Measurements from ENCODE around the gene BSDC1.

Gene BSDC1

GRCh38 chr1:32390904-32391870 lies 3.1 kb downstream of the BSDC1 start:
- Histone ChIP-seq H3K79me2 (ENCODE audit: insufficient read depth, low read length) (peaks cover 7% of the 10 kb centered on the region), H3K27me3 (ENCODE audit: insufficient read depth, low read length) (no peaks in the 10 kb centered on the region), H3K4me1 (ENCODE audit: insufficient read depth, low read length, severe bottlenecking) (peaks cover 18% of the 10 kb centered on the region), H3K9ac (ENCODE audit: low read length) (no peak overlapping the region), H3K4me2 (ENCODE audit: low read length) (no peak overlapping the region), H3K4me3 (ENCODE audit: low read depth, low read length, poor library complexity, severe bottlenecking) (no peak overlapping the region), H3K9me3 (ENCODE audit: low read length) (no peaks in the 10 kb centered on the region), H2AFZ (ENCODE audit: low read length) (no peak overlapping the region), H3K9me2 (ENCODE audit: low read depth, low read length) (no peaks in the 10 kb centered on the region), H3K27ac (ENCODE audit: low read depth, low read length, poor library complexity, severe bottlenecking) (no peak overlapping the region), H4K20me1 (ENCODE audit: insufficient read depth, low read length) (no peaks in the 10 kb centered on the region), H3F3A (ENCODE audit: insufficient read depth, low read length) (no peaks in the 10 kb centered on the region), H3K36me3 (ENCODE audit: insufficient read depth, low read length) (peaks cover 36% of the 10 kb centered on the region)
- no peak for TF ChIP-seq EZH2 (IDR thresholded peaks at IDR 0.05; ENCODE audit: borderline replicate concordance, low read length)
- TF ChIP-seq, protein P1, sequence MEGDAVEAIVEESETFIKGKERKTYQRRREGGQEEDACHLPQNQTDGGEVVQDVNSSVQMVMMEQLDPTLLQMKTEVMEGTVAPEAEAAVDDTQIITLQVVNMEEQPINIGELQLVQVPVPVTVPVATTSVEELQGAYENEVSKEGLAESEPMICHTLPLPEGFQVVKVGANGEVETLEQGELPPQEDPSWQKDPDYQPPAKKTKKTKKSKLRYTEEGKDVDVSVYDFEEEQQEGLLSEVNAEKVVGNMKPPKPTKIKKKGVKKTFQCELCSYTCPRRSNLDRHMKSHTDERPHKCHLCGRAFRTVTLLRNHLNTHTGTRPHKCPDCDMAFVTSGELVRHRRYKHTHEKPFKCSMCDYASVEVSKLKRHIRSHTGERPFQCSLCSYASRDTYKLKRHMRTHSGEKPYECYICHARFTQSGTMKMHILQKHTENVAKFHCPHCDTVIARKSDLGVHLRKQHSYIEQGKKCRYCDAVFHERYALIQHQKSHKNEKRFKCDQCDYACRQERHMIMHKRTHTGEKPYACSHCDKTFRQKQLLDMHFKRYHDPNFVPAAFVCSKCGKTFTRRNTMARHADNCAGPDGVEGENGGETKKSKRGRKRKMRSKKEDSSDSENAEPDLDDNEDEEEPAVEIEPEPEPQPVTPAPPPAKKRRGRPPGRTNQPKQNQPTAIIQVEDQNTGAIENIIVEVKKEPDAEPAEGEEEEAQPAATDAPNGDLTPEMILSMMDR (IDR thresholded peaks at IDR 0.05; ENCODE audit: low read length) = no peak

DNA sequence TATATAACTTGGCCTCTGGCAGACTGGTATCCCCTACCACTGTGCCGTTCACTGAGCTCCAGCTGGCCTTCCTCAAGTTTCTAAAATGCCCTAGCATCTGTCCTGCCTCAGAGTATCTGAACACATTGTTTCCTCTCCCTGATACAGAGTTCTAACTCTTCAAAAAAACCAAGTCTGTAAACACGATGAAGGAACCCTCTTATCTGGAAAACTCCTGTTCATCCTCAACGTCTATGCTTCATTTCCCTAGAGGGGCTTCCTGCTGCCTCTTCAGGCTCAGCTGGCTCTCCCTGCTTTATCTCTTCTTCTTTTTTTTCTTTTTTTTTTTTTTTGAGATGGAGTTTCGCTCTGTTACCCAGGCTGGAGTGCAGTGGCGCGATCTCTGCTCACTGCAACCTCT lies 5.6 kb downstream of the BSDC1 start:
- Histone ChIP-seq H3K4me1 (ENCODE audit: insufficient read depth, low read length, severe bottlenecking) (peaks cover 10% of the 10 kb centered on the region), H3K9me2 (ENCODE audit: low read depth, low read length) (no peaks in the 10 kb centered on the region), H3K36me3 (ENCODE audit: insufficient read depth, low read length) (peaks cover 57% of the 10 kb centered on the region), H3K27ac (ENCODE audit: low read depth, low read length, poor library complexity, severe bottlenecking) (no peak overlapping the region), H3K79me2 (ENCODE audit: insufficient read depth, low read length) (peaks cover 7% of the 10 kb centered on the region), H3K9me3 (ENCODE audit: low read length) (no peaks in the 10 kb centered on the region), H3K4me2 (ENCODE audit: low read length) (no peak overlapping the region), H4K20me1 (ENCODE audit: insufficient read depth, low read length) (no peaks in the 10 kb centered on the region), H3K4me3 (ENCODE audit: low read depth, low read length, poor library complexity, severe bottlenecking) (no peak overlapping the region), H3F3A (ENCODE audit: insufficient read depth, low read length) (no peaks in the 10 kb centered on the region), H3K9ac (ENCODE audit: low read length) (no peak overlapping the region), H3K27me3 (ENCODE audit: insufficient read depth, low read length) (no peaks in the 10 kb centered on the region), H2AFZ (ENCODE audit: low read length) (no peak overlapping the region)
- TF ChIP-seq, protein P1 (IDR thresholded peaks at IDR 0.05; ENCODE audit: low read length) = no peak
- no peak for TF ChIP-seq EZH2 (IDR thresholded peaks at IDR 0.05; ENCODE audit: borderline replicate concordance, low read length)

GRCh38 chr1:32386676-32387392 lies 7.4 kb downstream of the BSDC1 start:
- Histone ChIP-seq H3K4me2 (ENCODE audit: low read length) (no peak overlapping the region), H3K27ac (ENCODE audit: low read depth, low read length, poor library complexity, severe bottlenecking) (no peak overlapping the region), H4K20me1 (ENCODE audit: insufficient read depth, low read length) (no peaks in the 10 kb centered on the region), H3K4me3 (ENCODE audit: low read depth, low read length, poor library complexity, severe bottlenecking) (no peak overlapping the region), H3K9me3 (ENCODE audit: low read length) (no peaks in the 10 kb centered on the region), H3K9me2 (ENCODE audit: low read depth, low read length) (no peaks in the 10 kb centered on the region), H3K27me3 (ENCODE audit: insufficient read depth, low read length) (no peaks in the 10 kb centered on the region), H3K36me3 (ENCODE audit: insufficient read depth, low read length) (peaks cover 72% of the 10 kb centered on the region), H3K4me1 (ENCODE audit: insufficient read depth, low read length, severe bottlenecking) (no peaks in the 10 kb centered on the region), H3K9ac (ENCODE audit: low read length) (no peak overlapping the region), H3F3A (ENCODE audit: insufficient read depth, low read length) (no peaks in the 10 kb centered on the region), H2AFZ (ENCODE audit: low read length) (no peak overlapping the region), H3K79me2 (ENCODE audit: insufficient read depth, low read length) (no peaks in the 10 kb centered on the region)
- TF ChIP-seq EZH2 (IDR thresholded peaks at IDR 0.05; ENCODE audit: borderline replicate concordance, low read length) = no peak
- TF ChIP-seq, protein P1 (IDR thresholded peaks at IDR 0.05; ENCODE audit: low read length) = no peak

Data from OCI-LY1 (cell line).